ENCODE results near the gene B4GALT6. TPM values are rescaled to one million over a fixed set of nuclear protein-coding genes. Genes with fewer than 3 reads are reported as not detected.

Gene B4GALT6
- total and polyA plus RNA-seq, 2 of the 13 experiments (the other 11 are each of a cell fraction or from before 2014, with no cell fraction given), result 1.9 to 3.3 TPM

DNA sequence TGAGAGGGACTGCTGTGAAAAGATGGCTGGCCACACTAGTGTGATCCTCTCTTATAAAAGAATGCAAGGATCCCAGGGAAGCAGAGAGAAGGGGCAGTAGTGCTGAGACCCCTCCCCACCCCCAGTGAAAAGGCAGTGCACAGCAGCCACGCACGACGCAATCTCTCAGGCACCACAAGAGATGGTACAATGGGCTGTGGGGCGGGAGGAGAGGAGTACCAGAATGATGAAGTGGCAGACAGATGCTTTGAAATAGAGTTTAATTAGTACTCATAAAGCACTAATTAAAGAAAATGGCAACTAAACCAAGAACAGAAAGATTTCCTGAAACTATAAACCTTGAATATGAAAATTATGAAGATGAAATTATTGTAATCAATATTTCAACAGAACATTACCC lies 29.0 kb downstream of the B4GALT6 start (continued):
- TF ChIP-seq, protein P1, sequence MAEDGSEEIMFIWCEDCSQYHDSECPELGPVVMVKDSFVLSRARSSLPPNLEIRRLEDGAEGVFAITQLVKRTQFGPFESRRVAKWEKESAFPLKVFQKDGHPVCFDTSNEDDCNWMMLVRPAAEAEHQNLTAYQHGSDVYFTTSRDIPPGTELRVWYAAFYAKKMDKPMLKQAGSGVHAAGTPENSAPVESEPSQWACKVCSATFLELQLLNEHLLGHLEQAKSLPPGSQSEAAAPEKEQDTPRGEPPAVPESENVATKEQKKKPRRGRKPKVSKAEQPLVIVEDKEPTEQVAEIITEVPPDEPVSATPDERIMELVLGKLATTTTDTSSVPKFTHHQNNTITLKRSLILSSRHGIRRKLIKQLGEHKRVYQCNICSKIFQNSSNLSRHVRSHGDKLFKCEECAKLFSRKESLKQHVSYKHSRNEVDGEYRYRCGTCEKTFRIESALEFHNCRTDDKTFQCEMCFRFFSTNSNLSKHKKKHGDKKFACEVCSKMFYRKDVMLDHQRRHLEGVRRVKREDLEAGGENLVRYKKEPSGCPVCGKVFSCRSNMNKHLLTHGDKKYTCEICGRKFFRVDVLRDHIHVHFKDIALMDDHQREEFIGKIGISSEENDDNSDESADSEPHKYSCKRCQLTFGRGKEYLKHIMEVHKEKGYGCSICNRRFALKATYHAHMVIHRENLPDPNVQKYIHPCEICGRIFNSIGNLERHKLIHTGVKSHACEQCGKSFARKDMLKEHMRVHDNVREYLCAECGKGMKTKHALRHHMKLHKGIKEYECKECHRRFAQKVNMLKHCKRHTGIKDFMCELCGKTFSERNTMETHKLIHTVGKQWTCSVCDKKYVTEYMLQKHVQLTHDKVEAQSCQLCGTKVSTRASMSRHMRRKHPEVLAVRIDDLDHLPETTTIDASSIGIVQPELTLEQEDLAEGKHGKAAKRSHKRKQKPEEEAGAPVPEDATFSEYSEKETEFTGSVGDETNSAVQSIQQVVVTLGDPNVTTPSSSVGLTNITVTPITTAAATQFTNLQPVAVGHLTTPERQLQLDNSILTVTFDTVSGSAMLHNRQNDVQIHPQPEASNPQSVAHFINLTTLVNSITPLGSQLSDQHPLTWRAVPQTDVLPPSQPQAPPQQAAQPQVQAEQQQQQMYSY (CRISPR knock-in tag; IDR thresholded peaks at IDR 0.05), result no peak
- TF ChIP-seq ZNF709 (CRISPR knock-in tag; IDR thresholded peaks at IDR 0.05), result no peak
- no peak for TF ChIP-seq RFX1 (IDR thresholded peaks at IDR 0.05)
- TF ChIP-seq NFRKB (IDR thresholded peaks at IDR 0.05), result no peak
- TF ChIP-seq, protein P2, sequence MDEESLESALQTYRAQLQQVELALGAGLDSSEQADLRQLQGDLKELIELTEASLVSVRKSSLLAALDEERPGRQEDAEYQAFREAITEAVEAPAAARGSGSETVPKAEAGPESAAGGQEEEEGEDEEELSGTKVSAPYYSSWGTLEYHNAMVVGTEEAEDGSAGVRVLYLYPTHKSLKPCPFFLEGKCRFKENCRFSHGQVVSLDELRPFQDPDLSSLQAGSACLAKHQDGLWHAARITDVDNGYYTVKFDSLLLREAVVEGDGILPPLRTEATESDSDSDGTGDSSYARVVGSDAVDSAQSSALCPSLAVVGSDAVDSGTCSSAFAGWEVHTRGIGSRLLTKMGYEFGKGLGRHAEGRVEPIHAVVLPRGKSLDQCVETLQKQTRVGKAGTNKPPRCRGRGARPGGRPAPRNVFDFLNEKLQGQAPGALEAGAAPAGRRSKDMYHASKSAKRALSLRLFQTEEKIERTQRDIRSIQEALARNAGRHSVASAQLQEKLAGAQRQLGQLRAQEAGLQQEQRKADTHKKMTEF (CRISPR knock-in tag; IDR thresholded peaks at IDR 0.05), result no peak
- TF ChIP-seq, protein P3, sequence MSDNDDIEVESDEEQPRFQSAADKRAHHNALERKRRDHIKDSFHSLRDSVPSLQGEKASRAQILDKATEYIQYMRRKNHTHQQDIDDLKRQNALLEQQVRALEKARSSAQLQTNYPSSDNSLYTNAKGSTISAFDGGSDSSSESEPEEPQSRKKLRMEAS (IDR thresholded peaks at IDR 0.05), result no peak
- TF ChIP-seq, protein P4, sequence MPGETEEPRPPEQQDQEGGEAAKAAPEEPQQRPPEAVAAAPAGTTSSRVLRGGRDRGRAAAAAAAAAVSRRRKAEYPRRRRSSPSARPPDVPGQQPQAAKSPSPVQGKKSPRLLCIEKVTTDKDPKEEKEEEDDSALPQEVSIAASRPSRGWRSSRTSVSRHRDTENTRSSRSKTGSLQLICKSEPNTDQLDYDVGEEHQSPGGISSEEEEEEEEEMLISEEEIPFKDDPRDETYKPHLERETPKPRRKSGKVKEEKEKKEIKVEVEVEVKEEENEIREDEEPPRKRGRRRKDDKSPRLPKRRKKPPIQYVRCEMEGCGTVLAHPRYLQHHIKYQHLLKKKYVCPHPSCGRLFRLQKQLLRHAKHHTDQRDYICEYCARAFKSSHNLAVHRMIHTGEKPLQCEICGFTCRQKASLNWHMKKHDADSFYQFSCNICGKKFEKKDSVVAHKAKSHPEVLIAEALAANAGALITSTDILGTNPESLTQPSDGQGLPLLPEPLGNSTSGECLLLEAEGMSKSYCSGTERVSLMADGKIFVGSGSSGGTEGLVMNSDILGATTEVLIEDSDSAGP (CRISPR knock-in tag; IDR thresholded peaks at IDR 0.05; ENCODE audit: borderline replicate concordance), result no peak
- no peak for TF ChIP-seq RBFOX2 (IDR thresholded peaks at IDR 0.05; ENCODE audit: low read depth, low read length)
- no peak for TF ChIP-seq ZNF547 (CRISPR knock-in tag; IDR thresholded peaks at IDR 0.05)

Data from HepG2 (cell line).